Epithelial cell of proximal tubule (primary cell): ENCODE measurements around the gene NCF4. TPM values are rescaled to one million over a fixed set of nuclear protein-coding genes. Genes with fewer than 3 reads are reported as not detected.

Source experiments
- DNase-seq: peaks from one replicate; pipeline ENCODE4 v3.0.0-alpha.2; 2011; ENCODE audit warnings: low read depth
- H3K4me3 ChIP-seq: 2 replicates; pipeline ENCODE4 v1.5.1; 2011; ENCODE audit warnings: low read depth, mild to moderate bottlenecking, low read length
- CTCF ChIP-seq: conservative IDR thresholded peaks from 2 replicates; pipeline ENCODE4 v1.5.1; 2012; ENCODE audit warnings: low read depth, mild to moderate bottlenecking, low read length
- total RNA-seq: library from RNA; depleted of rRNA; stranded (reverse); fragments of >200 nt; gene quantifications from 2 replicates; pipeline ENCODE4 v1.2.3, GENCODE V29; 2015

NCF4 gene
- total RNA-seq, 1 donor from 2014 or later = not detected

- DNase-seq = no peak
- no peak overlapping the region for H3K4me3 ChIP-seq
- TF ChIP-seq CTCF = no peak
Measured at GRCh38 chr22:36850682-36851081, 10.1 kb upstream of the NCF4 start.

- no peak for DNase-seq
Measured at GRCh38 chr22:36852056-36852973, 8.5 kb upstream of the NCF4 start.

GRCh38 chr22:36853407-36854099, 7.3 kb upstream of the NCF4 start:
- DNase-seq = no peak
- TF ChIP-seq CTCF = peak; percentile 80

More at GRCh38 chr22:36852056-36852973, 8.5 kb upstream of the NCF4 start:
- H3K4me3 ChIP-seq = no peak overlapping the region
- TF ChIP-seq CTCF = no peak

GRCh38 chr22:36855478-36855877, 5.3 kb upstream of the NCF4 start:
- no peak for TF ChIP-seq CTCF
- DNase-seq = no peak
- H3K4me3 ChIP-seq = no peak overlapping the region

More at GRCh38 chr22:36853407-36854099, 7.3 kb upstream of the NCF4 start:
- H3K4me3 ChIP-seq = no peak overlapping the region

- no peak overlapping the region for H3K4me3 ChIP-seq
- TF ChIP-seq CTCF = peak; percentile 100
- peak; percentile 9 for DNase-seq
Measured at GRCh38 chr22:36856121-36856791, 4.5 kb upstream of the NCF4 start.

GRCh38 chr22:36856792-36857135, 4.0 kb upstream of the NCF4 start:
- no peak for DNase-seq
- H3K4me3 ChIP-seq = no peak overlapping the region
- no peak for TF ChIP-seq CTCF
